Panc1 (cell line): ENCODE measurements around the gene NQO1.

Source experiments
- POLR2AphosphoS5 ChIP-seq: IDR thresholded peaks from 2 replicates; pipeline ENCODE4 v1.6.1; 2012; ENCODE audit warnings: mild to moderate bottlenecking, low read depth, low read length, moderate library complexity
- REST ChIP-seq, 2 experiments: IDR thresholded peaks; 2 replicates each; pipeline ENCODE4 v1.6.1; 2011 to 2012; ENCODE audit warnings: low read depth in 2 of 2, control low read depth in 1 of 2, low read length in 1 of 2, mild to moderate bottlenecking in 1 of 2, moderate library complexity in 1 of 2; ENCODE audit not compliant: insufficient read depth in 1 of 2
- SIN3A ChIP-seq: IDR thresholded peaks from 2 replicates; pipeline ENCODE4 v1.6.1; 2012; ENCODE audit warnings: low read depth, mild to moderate bottlenecking, low read length, moderate library complexity, borderline replicate concordance; ENCODE audit not compliant: insufficient read depth
- TCF7L2 ChIP-seq: IDR thresholded peaks from 2 replicates; pipeline ENCODE4 v1.6.1; 2011; ENCODE audit warnings: mild to moderate bottlenecking, low read depth, low read length, inconsistent platforms
- TF ChIP-seq, protein P1 (sequence below): fragments of 450-650 bp; IDR thresholded peaks from 2 replicates; pipeline ENCODE4 v1.5.1; 2017; ENCODE audit warnings: mild to moderate bottlenecking

GRCh38 chr16:69701452-69701851 lies 24.9 kb downstream of the NQO1 start:
- TF ChIP-seq POLR2AphosphoS5: no peak
- TF ChIP-seq, protein P1, sequence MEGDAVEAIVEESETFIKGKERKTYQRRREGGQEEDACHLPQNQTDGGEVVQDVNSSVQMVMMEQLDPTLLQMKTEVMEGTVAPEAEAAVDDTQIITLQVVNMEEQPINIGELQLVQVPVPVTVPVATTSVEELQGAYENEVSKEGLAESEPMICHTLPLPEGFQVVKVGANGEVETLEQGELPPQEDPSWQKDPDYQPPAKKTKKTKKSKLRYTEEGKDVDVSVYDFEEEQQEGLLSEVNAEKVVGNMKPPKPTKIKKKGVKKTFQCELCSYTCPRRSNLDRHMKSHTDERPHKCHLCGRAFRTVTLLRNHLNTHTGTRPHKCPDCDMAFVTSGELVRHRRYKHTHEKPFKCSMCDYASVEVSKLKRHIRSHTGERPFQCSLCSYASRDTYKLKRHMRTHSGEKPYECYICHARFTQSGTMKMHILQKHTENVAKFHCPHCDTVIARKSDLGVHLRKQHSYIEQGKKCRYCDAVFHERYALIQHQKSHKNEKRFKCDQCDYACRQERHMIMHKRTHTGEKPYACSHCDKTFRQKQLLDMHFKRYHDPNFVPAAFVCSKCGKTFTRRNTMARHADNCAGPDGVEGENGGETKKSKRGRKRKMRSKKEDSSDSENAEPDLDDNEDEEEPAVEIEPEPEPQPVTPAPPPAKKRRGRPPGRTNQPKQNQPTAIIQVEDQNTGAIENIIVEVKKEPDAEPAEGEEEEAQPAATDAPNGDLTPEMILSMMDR: no peak
- TF ChIP-seq REST (IDR thresholded peaks at IDR 0.05; ENCODE audit: insufficient read depth in 1 of 2, low read depth in 2 of 2, low read length in 1 of 2): no peak
- TF ChIP-seq SIN3A: no peak
- TF ChIP-seq TCF7L2: no peak
